ENCODE data around the gene HSPA1L.
A peak's percentile ranks its signal among the peaks of the same experiment; 100 is the strongest.

Gene HSPA1L

GRCh38 chr6:31784098-31784925 lies 30.8 kb downstream of the HSPA1L start:
- no peak for DNase-seq

- no peak for DNase-seq
Observed at GRCh38 chr6:31782126-31782855, 32.8 kb downstream of the HSPA1L start.

- DNase-seq, result no peak
Observed at GRCh38 chr6:31781244-31782125, 33.6 kb downstream of the HSPA1L start.

GRCh38 chr6:31780507-31781243 lies 34.4 kb downstream of the HSPA1L start:
- no peak for DNase-seq

GRCh38 chr6:31779908-31780307 lies 35.2 kb downstream of the HSPA1L start:
- DNase-seq, result no peak

- DNase-seq, result no peak
Observed at GRCh38 chr6:31778999-31779885, 35.8 kb downstream of the HSPA1L start.

- DNase-seq, result no peak
Observed at GRCh38 chr6:31778193-31778592, 36.9 kb downstream of the HSPA1L start.

GRCh38 chr6:31777667-31778050 lies 37.4 kb downstream of the HSPA1L start:
- DNase-seq, result no peak

GRCh38 chr6:31776989-31777666 lies 38.0 kb downstream of the HSPA1L start, which contains the start of gene VWA7:
VWA7 (minus strand) TSS chr6:31777328; CDS start chr6:31776779, 549 bp downstream.
- peak; percentile 79 for DNase-seq

- no peak for DNase-seq
Observed at GRCh38 chr6:31776485-31776988, 38.5 kb downstream of the HSPA1L start.

- DNase-seq, result no peak
Observed at GRCh38 chr6:31775633-31776484, 39.2 kb downstream of the HSPA1L start.

- DNase-seq, result no peak
Observed at GRCh38 chr6:31775184-31775583, 39.9 kb downstream of the HSPA1L start.

GRCh38 chr6:31771992-31772358 lies 43.1 kb downstream of the HSPA1L start:
- DNase-seq, result no peak

- DNase-seq, result no peak
Observed at GRCh38 chr6:31770860-31771259, 44.2 kb downstream of the HSPA1L start.

- no peak for DNase-seq
Observed at GRCh38 chr6:31769684-31770371, 45.3 kb downstream of the HSPA1L start.

GRCh38 chr6:31768363-31769257 lies 46.5 kb downstream of the HSPA1L start:
- DNase-seq, result no peak

GRCh38 chr6:31767096-31767645 lies 47.9 kb downstream of the HSPA1L start:
- no peak for DNase-seq
